Gastrocnemius medialis (tissue), 4 donors: Measurements from ENCODE around the gene COL4A6. TPM values are rescaled to one million over a fixed set of nuclear protein-coding genes. Genes with fewer than 3 reads are reported as not detected.

ENCODE experiments used
- ATAC-seq, 2 donors: fragments of 150-250 bp; one replicate each; pipeline ENCODE4 v1.9.1; 2016
- DNase-seq, 2 donors: peaks; one replicate each; pipeline ENCODE4 v3.0.0-alpha.2; 2019
- H3K27ac ChIP-seq, 4 donors: fragments of 200-600 bp; sonication (generic); 1 replicate in 1 of 4; 2 replicates in 3 of 4; pipeline ENCODE4 v1.5.1; 2016 to 2018; ENCODE audit warnings: mild to moderate bottlenecking in 2 of 4, moderate library complexity in 1 of 4
- H3K27me3 ChIP-seq, 3 donors: fragments of 200-600 bp; sonication (generic) in 2 of 3; 1 replicate in 1 of 3; 2 replicates in 2 of 3; pipeline versions ENCODE4 v1.5.1 to v1.6.0; 2016 to 2019; ENCODE audit warnings: mild to moderate bottlenecking in 1 of 3, moderate library complexity in 1 of 3
- H3K36me3 ChIP-seq, 2 donors: fragments of 200-600 bp; sonication (generic) in 1 of 2; one replicate each; pipeline ENCODE4 v1.5.1; 2017 to 2018
- H3K4me1 ChIP-seq, 2 donors: fragments of 200-600 bp; sonication (generic) in 1 of 2; one replicate each; pipeline ENCODE4 v1.5.1; 2016 to 2017; ENCODE audit warnings: mild to moderate bottlenecking in 2 of 2
- H3K4me3 ChIP-seq, 4 donors: fragments of 200-600 bp; sonication (generic) in 3 of 4; 1 replicate in 1 of 4; 2 replicates in 3 of 4; pipeline ENCODE4 v1.5.1; 2016 to 2019; ENCODE audit warnings: mild to moderate bottlenecking in 2 of 4
- H3K9me3 ChIP-seq, 3 donors: fragments of 200-600 bp; sonication (generic) in 2 of 3; 1 replicate in 1 of 3; 2 replicates in 2 of 3; pipeline ENCODE4 v1.5.1; 2016 to 2019
- POLR2A ChIP-seq, 2 donors: fragments of 450-650 bp; IDR thresholded peaks; one replicate each; pipeline ENCODE4 v1.6.1; 2017; ENCODE audit warnings: antibody characterized with exemption in 2 of 2, mild to moderate bottlenecking in 2 of 2, moderate library complexity in 2 of 2
- in situ Hi-C, 4 donors: fragments of 200-750 bp; cut with MboI; loops; one replicate each; pipeline versions ENCODE4 v1.15.0 to v1.8.0; 2017; ENCODE audit warnings: low sequenced_read_pairs in 4 of 4
- intact Hi-C: fragments of 100-400 bp; cut with DNase I; formaldehyde crosslinking; loops from one replicate; pipeline ENCODE4 v1.15.1; 2023; ENCODE audit warnings: low total_unique reads
- total RNA-seq, 4 donors: library from RNA; depleted of rRNA; stranded (reverse); fragments of >200 nt; gene quantifications; one replicate each; pipeline versions ENCODE4 v1.1.0 to v1.2.3, GENCODE V29; 2016
- TF ChIP-seq, protein P1 (sequence below), 5 experiments: fragments of 450-650 bp in 3 of 5; fragments of 200-600 bp in 2 of 5; sonication (generic) in 2 of 5; IDR thresholded peaks in 4 of 5; conservative IDR thresholded peaks in 1 of 5; 1 replicate in 4 of 5; 2 replicates in 1 of 5; pipeline ENCODE4 v1.5.1; 2016 to 2019; ENCODE audit warnings: antibody characterized with exemption in 5 of 5, mild to moderate bottlenecking in 3 of 5, moderate library complexity in 3 of 5

The COL4A6 gene
- total RNA-seq, 4 donors from 2014 or later: 0.42 to 1.4 (median 0.81) TPM

DNA sequence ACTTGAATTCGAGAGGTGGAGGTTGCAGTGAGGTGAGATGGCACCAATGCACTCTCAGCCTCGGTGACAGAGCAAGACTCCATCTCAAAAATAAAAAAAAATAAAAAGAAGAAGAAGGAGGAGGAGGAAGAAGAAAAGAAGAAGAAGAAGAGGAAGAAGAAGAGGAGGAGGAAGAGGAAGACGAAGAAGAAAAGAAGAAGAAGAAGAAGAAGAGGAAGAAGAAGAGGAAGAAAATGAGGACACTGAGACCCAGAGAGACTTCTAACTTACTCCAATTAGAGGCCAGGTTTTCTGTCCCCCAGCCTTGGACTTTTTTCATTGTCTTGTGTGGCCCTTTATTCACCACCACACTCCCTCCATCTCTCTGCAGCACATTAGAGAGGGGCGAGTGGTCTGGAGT lies 276.0 kb downstream of the COL4A6 start:
- H3K36me3 ChIP-seq: no peaks in the 10 kb centered on the region
- DNase-seq (no peak), ATAC-seq (no peak)
- in situ Hi-C loops: no loop called here
- no peak for TF ChIP-seq POLR2A (IDR thresholded peaks at IDR 0.05)
- TF ChIP-seq, protein P1, sequence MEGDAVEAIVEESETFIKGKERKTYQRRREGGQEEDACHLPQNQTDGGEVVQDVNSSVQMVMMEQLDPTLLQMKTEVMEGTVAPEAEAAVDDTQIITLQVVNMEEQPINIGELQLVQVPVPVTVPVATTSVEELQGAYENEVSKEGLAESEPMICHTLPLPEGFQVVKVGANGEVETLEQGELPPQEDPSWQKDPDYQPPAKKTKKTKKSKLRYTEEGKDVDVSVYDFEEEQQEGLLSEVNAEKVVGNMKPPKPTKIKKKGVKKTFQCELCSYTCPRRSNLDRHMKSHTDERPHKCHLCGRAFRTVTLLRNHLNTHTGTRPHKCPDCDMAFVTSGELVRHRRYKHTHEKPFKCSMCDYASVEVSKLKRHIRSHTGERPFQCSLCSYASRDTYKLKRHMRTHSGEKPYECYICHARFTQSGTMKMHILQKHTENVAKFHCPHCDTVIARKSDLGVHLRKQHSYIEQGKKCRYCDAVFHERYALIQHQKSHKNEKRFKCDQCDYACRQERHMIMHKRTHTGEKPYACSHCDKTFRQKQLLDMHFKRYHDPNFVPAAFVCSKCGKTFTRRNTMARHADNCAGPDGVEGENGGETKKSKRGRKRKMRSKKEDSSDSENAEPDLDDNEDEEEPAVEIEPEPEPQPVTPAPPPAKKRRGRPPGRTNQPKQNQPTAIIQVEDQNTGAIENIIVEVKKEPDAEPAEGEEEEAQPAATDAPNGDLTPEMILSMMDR (IDR thresholded peaks at IDR 0.05 in 4 of 5, conservative IDR thresholded peaks at IDR 0.05 in 1 of 5): no peak
- no peaks in the 10 kb centered on the region for H3K4me1 ChIP-seq
- no peak overlapping the region for H3K4me3 ChIP-seq
- H3K27ac ChIP-seq: no peak overlapping the region
- no peaks in the 10 kb centered on the region for H3K27me3 ChIP-seq
- intact Hi-C loops: no loop called here
- no peaks in the 10 kb centered on the region for H3K9me3 ChIP-seq

DNA sequence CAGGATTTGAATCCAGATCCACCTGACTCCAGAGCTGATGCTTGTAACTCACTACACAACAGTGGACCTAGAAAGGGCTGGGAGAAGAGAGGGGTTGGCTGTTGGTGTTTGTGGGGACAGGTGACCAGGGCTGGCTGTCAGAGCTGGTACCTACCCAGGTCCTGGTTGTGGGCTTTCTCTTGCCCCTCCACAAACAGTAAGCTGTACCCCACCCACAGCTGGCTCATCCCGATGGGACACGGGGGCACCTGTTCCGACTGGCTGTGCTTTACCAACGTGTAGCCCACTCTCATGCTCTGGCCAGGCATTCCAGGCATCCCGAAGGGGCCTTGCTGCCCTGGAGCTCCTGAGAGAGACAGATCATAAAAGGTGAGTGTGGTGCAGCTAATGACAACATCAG lies 277.9 kb downstream of the COL4A6 start:
- ATAC-seq (no peak), DNase-seq (no peak)
- no peaks in the 10 kb centered on the region for H3K36me3 ChIP-seq
- intact Hi-C loops: no loop called here
- H3K9me3 ChIP-seq: no peaks in the 10 kb centered on the region
- no peaks in the 10 kb centered on the region for H3K4me1 ChIP-seq
- H3K27me3 ChIP-seq: no peaks in the 10 kb centered on the region
- in situ Hi-C loops: no loop called here
- TF ChIP-seq POLR2A (IDR thresholded peaks at IDR 0.05): no peak
- TF ChIP-seq, protein P1 (IDR thresholded peaks at IDR 0.05 in 4 of 5, conservative IDR thresholded peaks at IDR 0.05 in 1 of 5): no peak
- H3K4me3 ChIP-seq: no peak overlapping the region
- no peak overlapping the region for H3K27ac ChIP-seq

GRCh38 chrX:108159028-108159670 lies 279.1 kb downstream of the COL4A6 start:
- intact Hi-C loops: no loop called here
- Histone ChIP-seq H3K27me3 (no peaks in the 10 kb centered on the region), H3K27ac (no peak overlapping the region), H3K9me3 (no peaks in the 10 kb centered on the region), H3K36me3 (no peaks in the 10 kb centered on the region), H3K4me3 (no peak overlapping the region), H3K4me1 (no peaks in the 10 kb centered on the region)
- in situ Hi-C loops: no loop called here
- ATAC-seq (no peak), DNase-seq (no peak)
- TF ChIP-seq, protein P1 (IDR thresholded peaks at IDR 0.05 in 4 of 5, conservative IDR thresholded peaks at IDR 0.05 in 1 of 5): no peak
- TF ChIP-seq POLR2A (IDR thresholded peaks at IDR 0.05): no peak

GRCh38 chrX:108157628-108158027 lies 280.6 kb downstream of the COL4A6 start:
- DNase-seq: no peak
- H3K27me3 ChIP-seq: no peaks in the 10 kb centered on the region
- intact Hi-C loops (no loop called here), in situ Hi-C loops (no loop called here)
- TF ChIP-seq, protein P1 (IDR thresholded peaks at IDR 0.05 in 4 of 5, conservative IDR thresholded peaks at IDR 0.05 in 1 of 5): no peak
- TF ChIP-seq POLR2A (IDR thresholded peaks at IDR 0.05): no peak
- H3K9me3 ChIP-seq: no peaks in the 10 kb centered on the region
- no peak overlapping the region for H3K4me3 ChIP-seq
- no peak overlapping the region for H3K27ac ChIP-seq
- H3K4me1 ChIP-seq: no peaks in the 10 kb centered on the region
- no peak for ATAC-seq
- H3K36me3 ChIP-seq: no peaks in the 10 kb centered on the region
